ENCODE measurements around the gene ADGRF4.

Gene ADGRF4

DNA sequence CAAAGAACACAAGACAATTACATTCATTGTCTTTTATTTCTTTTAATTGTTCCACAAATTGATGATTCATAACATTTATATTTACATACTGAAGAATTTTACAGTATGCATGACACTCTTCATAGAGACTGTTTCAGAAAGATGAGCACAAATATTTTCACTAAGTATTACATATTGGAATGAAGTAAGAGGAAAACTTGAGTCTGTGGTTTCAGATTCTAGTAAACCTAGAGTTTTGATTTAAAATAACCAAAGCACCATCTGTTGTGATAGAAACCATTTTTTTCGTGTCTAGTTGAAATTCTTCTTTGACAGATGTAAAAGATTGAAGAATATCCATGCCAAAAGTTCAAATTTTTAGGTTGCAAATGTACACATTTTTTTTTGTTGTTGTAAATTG lies 51.4 kb downstream of the ADGRF4 start:
- Histone ChIP-seq H3K4me1 (ENCODE audit: control insufficient read depth, insufficient read depth, low read length) (no peaks in the 10 kb centered on the region), H3K36me3 (ENCODE audit: control insufficient read depth, insufficient read depth, low read length) (no peaks in the 10 kb centered on the region), H3K27ac (ENCODE audit: low read depth, low read length) (no peak overlapping the region), H3K4me3 (ENCODE audit: low read length) (no peak overlapping the region), H3K27me3 (ENCODE audit: control insufficient read depth, insufficient read depth, low read length) (no peaks in the 10 kb centered on the region), H3K9ac (ENCODE audit: low read length) (no peak overlapping the region)

DNA sequence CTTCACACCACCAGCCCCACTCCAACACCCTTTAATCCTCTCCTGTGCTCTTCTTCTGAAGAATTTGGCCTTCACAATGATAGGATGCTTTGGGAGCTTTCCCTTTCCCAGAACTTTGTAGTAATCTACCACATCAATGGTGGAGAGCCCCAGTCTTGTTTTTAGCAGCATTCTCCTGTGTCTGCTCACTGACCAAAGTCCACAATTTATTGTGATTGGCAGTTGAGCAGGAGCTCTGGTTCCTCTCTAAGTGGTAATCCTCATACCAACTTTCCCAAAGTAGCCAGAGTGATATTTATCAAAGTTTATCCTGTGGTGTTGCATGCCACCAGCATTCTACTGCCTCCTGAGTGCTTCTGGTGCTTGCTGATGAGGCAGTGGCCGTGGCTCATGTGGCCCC lies 54.4 kb downstream of the ADGRF4 start:
- no peak overlapping the region for H3K9ac ChIP-seq (ENCODE audit: low read length)
- no peaks in the 10 kb centered on the region for H3K27me3 ChIP-seq (ENCODE audit: control insufficient read depth, insufficient read depth, low read length)

DNA sequence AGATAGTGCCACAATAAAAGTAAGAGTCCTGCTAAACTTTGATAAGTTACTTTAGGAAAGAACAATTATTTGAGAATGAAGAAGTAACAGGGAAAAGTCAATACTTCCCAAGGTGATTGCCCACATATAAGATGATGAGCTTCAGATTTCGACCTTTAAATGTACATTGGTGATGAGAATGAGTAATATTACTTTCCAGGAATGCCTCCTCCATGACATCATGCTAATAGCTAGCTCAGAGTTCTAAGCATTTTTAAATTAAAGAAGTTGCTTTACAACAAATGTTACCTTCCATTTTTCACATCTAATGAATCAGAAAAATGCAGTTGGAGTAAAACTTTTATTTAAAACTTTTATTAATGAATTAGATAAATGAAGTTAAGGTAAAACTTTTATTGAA lies 61.0 kb downstream of the ADGRF4 start:
- H3K27me3 ChIP-seq (ENCODE audit: control insufficient read depth, insufficient read depth, low read length): no peaks in the 10 kb centered on the region
- H3K27ac ChIP-seq (ENCODE audit: low read depth, low read length): no peak overlapping the region
- no peaks in the 10 kb centered on the region for H3K36me3 ChIP-seq (ENCODE audit: control insufficient read depth, insufficient read depth, low read length)
- H3K9ac ChIP-seq (ENCODE audit: low read length): no peak overlapping the region
- no peaks in the 10 kb centered on the region for H3K4me1 ChIP-seq (ENCODE audit: control insufficient read depth, insufficient read depth, low read length)
- no peak overlapping the region for H3K4me3 ChIP-seq (ENCODE audit: low read length)

More for the DNA sequence above, 54.4 kb downstream of the ADGRF4 start:
- Histone ChIP-seq H3K27ac (ENCODE audit: low read depth, low read length) (no peak overlapping the region), H3K4me1 (ENCODE audit: control insufficient read depth, insufficient read depth, low read length) (no peaks in the 10 kb centered on the region), H3K36me3 (ENCODE audit: control insufficient read depth, insufficient read depth, low read length) (no peaks in the 10 kb centered on the region), H3K4me3 (ENCODE audit: low read length) (no peak overlapping the region)

DNA sequence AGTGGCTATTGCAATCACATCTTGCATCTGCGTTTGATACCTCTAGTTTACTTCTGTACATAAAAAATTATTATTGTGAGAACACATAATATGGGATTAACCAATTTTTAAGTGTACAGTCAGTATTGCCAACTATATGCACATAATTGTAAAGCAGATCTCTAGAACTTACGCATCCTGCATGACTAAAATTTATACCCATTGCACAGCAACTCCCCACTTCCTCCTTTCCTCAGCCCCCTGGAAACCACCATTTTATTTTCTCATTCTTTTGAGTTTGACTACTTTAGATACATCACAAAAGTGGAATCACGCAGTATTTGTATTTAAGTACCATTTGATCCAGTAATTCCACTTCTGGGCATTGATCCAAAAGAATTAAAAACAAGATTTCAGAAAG lies 64.1 kb downstream of the ADGRF4 start:
- H3K9ac ChIP-seq (ENCODE audit: low read length): no peak overlapping the region
- H3K4me1 ChIP-seq (ENCODE audit: control insufficient read depth, insufficient read depth, low read length): no peaks in the 10 kb centered on the region
- no peak overlapping the region for H3K27ac ChIP-seq (ENCODE audit: low read depth, low read length)
- no peaks in the 10 kb centered on the region for H3K27me3 ChIP-seq (ENCODE audit: control insufficient read depth, insufficient read depth, low read length)
- H3K36me3 ChIP-seq (ENCODE audit: control insufficient read depth, insufficient read depth, low read length): no peaks in the 10 kb centered on the region
- no peak overlapping the region for H3K4me3 ChIP-seq (ENCODE audit: low read length)

DNA sequence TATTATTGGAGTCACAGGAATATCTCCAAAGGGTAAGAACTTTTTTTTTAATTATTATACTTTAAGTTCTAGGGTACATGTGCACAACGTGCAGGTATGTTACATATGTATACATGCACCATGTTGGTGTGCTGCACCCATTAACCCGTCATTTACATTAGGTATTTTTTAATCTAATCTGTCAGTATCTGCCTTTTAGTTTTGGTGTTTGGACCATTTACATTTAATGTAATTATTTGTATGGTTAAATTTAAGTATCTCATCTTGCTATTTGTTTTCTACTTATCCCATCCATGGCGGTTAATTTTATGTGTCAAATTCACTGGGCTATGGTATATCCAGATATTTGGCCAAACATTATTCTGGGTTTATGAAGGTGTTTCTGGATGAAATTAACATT lies 68.1 kb downstream of the ADGRF4 start:
- Histone ChIP-seq H3K4me1 (ENCODE audit: control insufficient read depth, insufficient read depth, low read length) (no peaks in the 10 kb centered on the region), H3K36me3 (ENCODE audit: control insufficient read depth, insufficient read depth, low read length) (no peaks in the 10 kb centered on the region), H3K27ac (ENCODE audit: low read depth, low read length) (no peak overlapping the region), H3K27me3 (ENCODE audit: control insufficient read depth, insufficient read depth, low read length) (no peaks in the 10 kb centered on the region), H3K9ac (ENCODE audit: low read length) (no peak overlapping the region), H3K4me3 (ENCODE audit: low read length) (no peak overlapping the region)

DNA sequence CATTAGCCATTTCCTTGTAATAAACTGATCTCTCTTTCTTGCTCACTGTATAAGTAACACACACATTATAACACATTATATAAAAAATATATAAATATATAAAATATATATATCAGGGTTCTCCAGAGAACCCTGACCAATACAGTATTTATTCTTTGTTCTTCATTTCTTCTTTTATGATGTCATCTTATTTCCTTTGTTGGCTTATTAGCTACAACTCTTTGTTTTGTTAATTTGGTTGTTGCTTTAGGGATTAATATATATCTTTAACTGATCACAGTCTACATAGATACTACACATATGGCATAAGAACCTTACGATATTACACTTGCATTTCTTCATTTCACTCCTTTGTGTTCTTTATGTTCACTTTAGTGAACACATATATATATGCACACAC lies 68.7 kb downstream of the ADGRF4 start:
- Histone ChIP-seq H3K9ac (ENCODE audit: low read length) (no peak overlapping the region), H3K4me1 (ENCODE audit: control insufficient read depth, insufficient read depth, low read length) (no peaks in the 10 kb centered on the region), H3K27me3 (ENCODE audit: control insufficient read depth, insufficient read depth, low read length) (no peaks in the 10 kb centered on the region), H3K4me3 (ENCODE audit: low read length) (no peak overlapping the region), H3K36me3 (ENCODE audit: control insufficient read depth, insufficient read depth, low read length) (no peaks in the 10 kb centered on the region), H3K27ac (ENCODE audit: low read depth, low read length) (no peak overlapping the region)

DNA sequence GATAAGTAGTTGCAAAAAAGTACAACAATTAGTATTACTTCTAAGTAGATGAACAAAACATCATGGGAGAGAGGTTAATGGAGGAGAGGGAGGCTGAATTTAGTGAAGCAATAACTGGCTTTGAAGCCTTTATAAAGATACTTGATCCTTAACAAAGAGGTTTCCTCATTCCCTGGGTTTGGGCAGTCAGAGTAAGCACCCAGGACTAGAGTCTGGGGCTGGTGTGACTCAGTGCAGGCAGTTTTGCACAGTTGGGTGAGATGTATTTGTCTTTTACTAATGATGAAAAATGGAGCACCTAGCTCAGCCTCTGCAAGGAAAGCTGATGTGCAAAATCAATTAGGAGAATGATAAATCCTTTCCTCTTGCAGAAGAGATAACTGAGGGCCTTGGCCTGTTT lies 71.6 kb downstream of the ADGRF4 start:
- no peak overlapping the region for H3K9ac ChIP-seq (ENCODE audit: low read length)
- H3K27me3 ChIP-seq (ENCODE audit: control insufficient read depth, insufficient read depth, low read length): no peaks in the 10 kb centered on the region
- H3K27ac ChIP-seq (ENCODE audit: low read depth, low read length): no peak overlapping the region
- H3K4me1 ChIP-seq (ENCODE audit: control insufficient read depth, insufficient read depth, low read length): no peaks in the 10 kb centered on the region
- H3K36me3 ChIP-seq (ENCODE audit: control insufficient read depth, insufficient read depth, low read length): no peaks in the 10 kb centered on the region
- no peak overlapping the region for H3K4me3 ChIP-seq (ENCODE audit: low read length)

Measured in rectal smooth muscle tissue (tissue), 1 donor.